HL-60/S4 treated with phorbol 12-myristate 13-acetate at 8.2 ng/mL for 4 days and 3 days (cell line): ENCODE results near the gene MLKL.
"Not testable (repeated sequence)": the region's sequence is repeated elsewhere in the genome, so short reads cannot be mapped to it uniquely, and the experiment has no call there.

Source experiments
- in situ Hi-C: fragments of 300-500 bp; cut with MboI; formaldehyde crosslinking; loops from 2 replicates; pipeline ENCODE4 v1.15.0; 2022; ENCODE audit warnings: low sequenced_read_pairs

Gene MLKL

DNA sequence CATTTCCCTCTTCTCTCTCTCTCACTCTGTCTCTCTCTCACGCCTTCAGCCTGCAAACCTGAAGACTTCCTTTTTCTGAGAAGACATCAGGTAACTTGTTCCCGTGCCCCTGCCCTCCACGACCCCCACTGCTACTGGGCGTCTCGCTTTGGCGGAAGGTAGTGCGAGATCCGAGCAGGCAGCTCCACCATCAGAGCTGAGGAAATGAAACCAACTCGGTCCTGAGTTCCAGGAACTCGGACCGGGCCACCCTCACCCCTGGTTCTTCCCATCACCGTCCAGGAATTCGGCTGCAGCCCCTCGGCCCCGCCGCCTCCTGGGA, 585 bp downstream of the MLKL start:
- in situ Hi-C loops, result no loop called here

DNA sequence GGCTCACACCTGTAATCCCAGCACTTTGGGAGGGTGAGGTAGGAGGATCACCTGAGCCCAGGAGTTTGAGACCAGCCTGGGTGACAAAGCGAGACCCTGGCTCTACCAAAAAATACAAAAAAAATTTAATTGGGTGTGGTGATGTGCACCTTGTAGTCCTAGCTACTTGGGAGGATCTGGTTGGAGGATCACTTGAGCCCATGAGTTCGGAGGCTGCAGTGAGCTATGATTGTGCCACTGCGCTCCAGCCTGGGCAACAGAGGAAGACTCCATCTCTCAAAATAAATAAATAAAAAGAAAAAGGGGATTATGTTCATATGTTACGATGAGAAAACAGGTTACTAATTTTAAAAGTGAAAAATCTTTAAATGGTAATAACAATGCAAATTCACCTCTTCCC, 996 bp downstream of the MLKL start:
- in situ Hi-C loops, result no loop called here

DNA sequence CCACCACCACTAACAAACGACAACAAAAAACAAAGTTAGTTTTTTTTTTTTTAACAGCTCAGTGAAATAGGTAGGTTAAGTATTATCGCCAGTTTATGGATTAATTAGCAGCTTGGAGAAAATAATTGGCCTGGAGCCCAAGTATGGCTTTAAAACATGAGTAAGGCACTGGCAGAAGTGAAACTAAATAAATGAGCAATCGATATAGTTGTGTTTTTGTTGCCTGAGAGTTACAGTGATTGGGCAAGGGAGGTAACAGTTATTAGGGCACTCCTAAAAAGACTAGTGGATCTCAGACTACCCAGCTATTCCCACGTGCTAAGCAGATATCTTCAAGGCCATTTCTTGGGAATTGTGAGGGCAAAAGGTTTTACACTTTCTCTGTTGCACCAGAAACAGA, 2.4 kb downstream of the MLKL start:
- in situ Hi-C loops, result no loop called here

DNA sequence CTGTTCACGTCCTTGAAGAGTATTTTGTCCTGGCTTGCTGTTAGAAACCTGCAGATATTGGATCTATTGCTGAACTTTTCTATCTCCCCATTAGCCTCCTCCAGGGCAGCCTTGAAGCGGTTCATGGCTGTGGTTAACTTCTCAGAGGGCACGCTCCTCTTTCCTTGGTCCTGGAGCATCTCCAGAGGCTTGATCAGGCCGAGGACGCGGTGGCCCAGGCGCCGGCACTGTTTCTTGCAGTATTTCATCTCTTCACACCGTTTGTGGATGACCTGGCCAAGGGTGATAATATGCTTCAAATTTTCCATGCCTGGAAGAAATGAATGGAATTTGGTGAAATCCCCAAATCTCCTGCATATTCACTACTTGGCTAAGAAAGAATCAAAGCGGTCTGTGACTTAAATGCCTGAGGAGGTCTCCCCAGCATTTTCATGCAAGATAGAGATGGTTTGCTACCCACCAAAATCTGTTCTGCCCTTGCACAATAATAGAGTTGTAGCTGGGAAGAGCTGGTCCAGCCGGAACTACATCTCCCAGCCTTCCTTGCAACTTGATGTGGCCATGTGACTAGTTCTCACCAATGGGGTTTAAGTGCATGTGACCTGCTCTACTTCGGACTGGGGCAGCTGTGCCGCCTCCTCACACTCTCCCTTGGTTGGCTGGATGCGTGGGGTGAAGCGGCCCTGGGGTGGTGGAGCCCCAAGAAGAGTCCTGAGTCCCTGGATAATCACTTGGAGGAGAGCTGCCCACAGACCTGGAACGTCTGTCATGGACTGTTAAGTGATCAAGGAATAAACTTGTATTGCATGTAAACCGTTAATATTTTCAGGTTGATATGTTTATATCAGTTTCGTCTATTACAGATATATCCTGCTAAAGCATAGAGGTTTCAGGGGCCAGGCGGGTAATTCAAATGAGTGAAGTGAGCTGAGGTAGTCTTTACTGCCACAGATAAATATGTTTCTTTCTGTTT, 4.9 kb downstream of the MLKL start:
- in situ Hi-C loops, result no loop called here

GRCh38 chr16:74691093-74691855, 9.4 kb downstream of the MLKL start:
- in situ Hi-C loops, result no loop called here

GRCh38 chr16:74682556-74682955, 18.1 kb downstream of the MLKL start:
- in situ Hi-C loops, result no loop called here

- in situ Hi-C loops, result no loop called here
These were observed 20.0 kb downstream of the MLKL start for GRCh38 chr16:74680681-74681080.

DNA sequence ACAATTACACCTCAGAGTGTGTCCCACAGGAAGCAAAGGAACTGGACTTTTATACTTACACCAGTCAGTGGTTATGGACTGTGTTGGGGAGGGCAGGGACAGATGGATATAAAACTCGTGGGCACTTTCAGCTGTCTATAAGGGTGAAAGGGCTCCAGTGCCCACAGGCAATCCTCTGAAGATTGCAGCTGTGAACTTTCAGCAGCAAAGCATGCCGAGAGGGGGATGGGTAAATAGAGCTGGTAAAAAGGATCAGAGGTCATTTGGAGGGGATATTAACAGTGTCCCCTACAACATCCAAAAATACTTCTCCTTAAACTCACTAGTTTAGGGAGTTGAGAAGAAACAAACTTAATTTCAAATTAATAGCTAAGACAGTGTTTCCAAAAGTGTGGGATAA, 20.7 kb downstream of the MLKL start:
- in situ Hi-C loops, result no loop called here

DNA sequence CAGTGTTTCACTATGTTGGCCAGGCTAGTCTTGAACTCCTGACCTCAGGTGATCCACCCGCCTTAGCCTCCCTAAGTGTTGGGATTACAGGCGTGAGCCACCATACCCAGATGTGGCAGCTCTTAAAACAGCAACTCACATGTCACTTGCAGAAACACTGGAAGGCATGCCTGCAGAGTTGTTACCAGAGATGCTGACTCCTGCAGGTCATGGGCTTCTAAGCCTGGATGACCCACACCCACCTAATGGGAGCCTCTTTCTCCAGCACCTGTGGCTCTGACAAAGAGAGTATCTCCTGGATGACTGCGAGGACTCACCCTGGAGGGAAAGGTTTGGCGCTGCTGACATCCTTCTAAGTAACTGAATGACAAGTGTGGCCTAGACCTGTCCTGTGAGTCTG, 22.8 kb downstream of the MLKL start:
- in situ Hi-C loops, result no loop called here

GRCh38 chr16:74673876-74674275, 26.8 kb downstream of the MLKL start:
- in situ Hi-C loops, result no loop called here

DNA sequence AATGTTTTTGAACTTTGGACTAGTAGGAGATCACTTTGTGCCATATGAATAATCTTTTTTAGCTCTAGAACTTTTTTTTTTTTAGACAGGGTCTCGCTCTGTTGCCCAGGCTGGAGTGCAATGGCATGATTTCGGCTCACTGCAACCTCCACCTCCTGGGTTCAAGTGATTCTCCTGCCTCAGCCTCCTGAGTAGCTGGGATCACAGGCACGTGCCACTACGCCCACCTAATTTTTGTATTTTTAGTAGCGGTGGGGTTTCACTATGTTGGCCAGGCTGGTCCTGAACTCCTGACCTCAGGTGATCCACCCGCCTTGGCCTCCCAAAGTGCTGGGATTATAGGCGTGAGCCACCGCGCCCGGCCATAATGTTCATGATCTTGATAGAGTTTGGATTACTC, 31.8 kb downstream of the MLKL start:
- in situ Hi-C loops, result not testable (repeated sequence)

DNA sequence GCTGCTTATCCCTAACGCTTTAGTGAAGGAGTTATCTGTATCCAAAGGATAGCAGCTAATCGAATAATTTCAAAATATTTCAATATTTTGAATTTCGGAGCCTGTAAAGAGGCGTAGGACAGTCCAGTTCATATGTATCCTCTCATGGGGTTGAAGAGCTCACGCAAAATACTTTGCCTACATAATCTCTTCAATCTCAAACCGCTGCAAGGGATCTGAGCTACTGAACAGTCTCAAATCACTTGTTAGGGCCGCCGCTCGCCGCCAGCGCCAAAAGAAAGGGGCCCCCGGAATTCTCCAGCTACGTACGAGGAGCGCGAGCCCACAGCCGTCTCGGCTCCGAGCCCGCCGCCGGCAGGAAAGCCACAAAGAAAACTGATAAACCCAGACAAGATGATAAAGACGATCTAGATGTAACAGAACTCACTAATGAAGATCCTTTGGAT, 33.4 kb downstream of the MLKL start:
- in situ Hi-C loops, result no loop called here

- in situ Hi-C loops, result no loop called here
These were observed 34.0 kb downstream of the MLKL start, which contains the start of gene RFWD3 for GRCh38 chr16:74666425-74667254. Gene RFWD3 (minus strand): TSS chr16:74666877. CDS start chr16:74661449, 5,428 bp downstream.

DNA sequence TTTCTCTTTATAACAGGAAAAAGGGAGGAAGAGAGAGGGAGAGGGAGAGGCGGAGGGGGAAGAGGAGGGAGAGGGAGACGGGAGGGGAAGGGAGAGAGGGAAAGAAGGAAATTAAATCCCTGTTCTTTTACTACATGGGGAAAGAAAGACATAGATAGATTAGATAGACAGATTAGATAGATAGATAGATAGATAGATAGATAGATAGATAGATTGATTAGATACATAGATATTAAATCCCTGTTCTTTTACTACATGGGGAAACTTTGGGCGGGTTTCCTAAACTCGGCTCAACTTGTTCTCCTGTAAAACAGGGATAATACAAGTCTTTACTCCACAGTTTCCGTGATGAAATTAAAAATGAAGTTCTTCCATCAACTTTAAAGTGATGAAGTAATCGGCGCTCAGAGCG, 34.6 kb downstream of the MLKL start:
- in situ Hi-C loops, result no loop called here

GRCh38 chr16:74661064-74661463, 39.6 kb downstream of the MLKL start:
- in situ Hi-C loops, result no loop called here

- in situ Hi-C loops, result no loop called here
These were observed 40.3 kb downstream of the MLKL start for GRCh38 chr16:74660383-74660782.

- in situ Hi-C loops, result no loop called here
These were observed 41.6 kb downstream of the MLKL start for GRCh38 chr16:74659041-74659440.

GRCh38 chr16:74657870-74658642, 42.6 kb downstream of the MLKL start:
- in situ Hi-C loops, result no loop called here

DNA sequence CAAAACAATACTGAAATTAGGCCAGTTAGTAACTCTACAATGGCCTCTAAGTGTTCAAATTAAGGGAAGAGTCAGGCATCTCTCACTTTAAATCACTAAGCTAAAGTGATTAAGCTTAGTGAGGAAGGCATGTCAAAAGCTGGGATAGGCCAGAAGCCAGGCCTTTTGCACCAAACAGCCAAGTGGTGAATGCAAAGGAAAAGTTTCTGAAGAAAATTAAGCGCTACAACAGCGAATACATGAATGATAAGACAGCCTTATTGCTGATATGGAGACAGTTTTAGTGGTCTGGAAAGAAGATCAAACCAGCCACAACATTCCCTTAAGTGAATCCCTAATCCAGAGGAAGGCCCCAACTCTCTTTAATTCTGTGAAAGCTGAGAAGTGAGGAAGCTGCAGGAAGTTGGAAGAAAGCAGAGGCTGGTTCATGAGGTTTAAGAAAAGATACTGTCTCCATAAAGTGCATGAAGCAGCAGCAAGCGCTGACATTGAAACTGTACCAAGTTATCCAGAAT, 46.1 kb downstream of the MLKL start:
- in situ Hi-C loops, result no loop called here

GRCh38 chr16:74652883-74653282, 47.8 kb downstream of the MLKL start:
- in situ Hi-C loops, result not testable (repeated sequence)
